ENCODE measurements around the gene SMIM15. TPM values are rescaled to one million over a fixed set of nuclear protein-coding genes. Genes with fewer than 3 reads are reported as not detected.

SMIM15 gene
- total and polyA plus RNA-seq, 2 donors (not counting 1 experiment from before 2014, with no cell fraction given) = 63.3 to 64.6 TPM

GRCh38 chr5:61159836-61160235 is 2.4 kb downstream of the SMIM15 start:
- peak; percentile 14 to 62 for DNase-seq (ENCODE audit: low read depth in 2 of 2)
- Histone ChIP-seq H3K4me1 (ENCODE audit: control insufficient read depth, extremely low read depth, insufficient read depth, low read length) (no peaks in the 10 kb centered on the region), H2AFZ (ENCODE audit: low read length) (no peak overlapping the region), H3K9ac (ENCODE audit: insufficient read depth, low read length) (no peak overlapping the region), H3K9me3 (ENCODE audit: control insufficient read depth, insufficient read depth, low read depth, low read length) (no peaks in the 10 kb centered on the region), H3K36me3 (ENCODE audit: control insufficient read depth, insufficient read depth, low read length) (peaks cover 3% of the 10 kb centered on the region), H3K27me3 (ENCODE audit: control insufficient read depth, insufficient read depth, low read length) (no peaks in the 10 kb centered on the region), H3K4me2 (ENCODE audit: extremely low read depth, insufficient read depth, low read length) (peak overlapping the region; percentile 70), H4K20me1 (ENCODE audit: control insufficient read depth, extremely low read depth, insufficient read depth, low read length) (no peaks in the 10 kb centered on the region), H3K79me2 (ENCODE audit: control insufficient read depth, insufficient read depth, low read length) (peaks cover 45% of the 10 kb centered on the region), H3K27ac (ENCODE audit: insufficient read depth, low read length) (no peak overlapping the region), H3K4me3 (replicated peaks in 1 of 4; ENCODE audit: control extremely low read depth in 1 of 4, insufficient read depth in 1 of 4, low read depth in 3 of 4, low read length in 4 of 4) (no peak overlapping the region)
- TF ChIP-seq EZH2 (IDR thresholded peaks at IDR 0.05; ENCODE audit: low read length, missing control alignments) (no peak), CTCF (conservative IDR thresholded peaks at IDR 0.05 in 1 of 2, IDR thresholded peaks at IDR 0.05 in 1 of 2; ENCODE audit: low read depth in 1 of 2, low read length in 2 of 2) (no peak)

DNA sequence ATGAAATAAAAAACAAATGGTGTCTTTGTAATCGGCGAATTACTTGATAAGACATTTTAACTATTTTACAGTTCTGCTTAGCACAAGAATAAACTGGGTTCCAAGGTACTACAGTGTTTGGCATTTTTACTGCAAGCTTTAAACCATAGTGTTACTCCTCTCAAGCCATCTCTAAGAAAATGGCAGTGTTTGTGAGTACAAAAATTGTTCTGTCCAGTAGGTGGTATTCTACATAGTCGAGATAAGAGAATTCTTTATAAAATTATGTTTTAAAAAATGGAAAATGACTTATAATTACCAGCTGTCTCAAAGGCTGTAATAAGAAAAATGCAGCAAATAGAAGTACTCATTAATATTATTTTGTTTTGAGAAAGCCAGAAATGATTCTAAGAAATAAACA is 3.2 kb downstream of the SMIM15 start:
- no peak for DNase-seq (ENCODE audit: low read depth in 2 of 2)
- Histone ChIP-seq H3K9ac (ENCODE audit: insufficient read depth, low read length) (no peak overlapping the region), H4K20me1 (ENCODE audit: control insufficient read depth, extremely low read depth, insufficient read depth, low read length) (no peaks in the 10 kb centered on the region), H3K27ac (ENCODE audit: insufficient read depth, low read length) (no peak overlapping the region), H2AFZ (ENCODE audit: low read length) (no peak overlapping the region), H3K4me3 (replicated peaks in 1 of 4; ENCODE audit: control extremely low read depth in 1 of 4, insufficient read depth in 1 of 4, low read depth in 3 of 4, low read length in 4 of 4) (no peak overlapping the region), H3K4me1 (ENCODE audit: control insufficient read depth, extremely low read depth, insufficient read depth, low read length) (no peaks in the 10 kb centered on the region), H3K27me3 (ENCODE audit: control insufficient read depth, insufficient read depth, low read length) (no peaks in the 10 kb centered on the region), H3K4me2 (ENCODE audit: extremely low read depth, insufficient read depth, low read length) (no peak overlapping the region), H3K9me3 (ENCODE audit: control insufficient read depth, insufficient read depth, low read depth, low read length) (no peaks in the 10 kb centered on the region), H3K79me2 (ENCODE audit: control insufficient read depth, insufficient read depth, low read length) (peaks cover 42% of the 10 kb centered on the region), H3K36me3 (ENCODE audit: control insufficient read depth, insufficient read depth, low read length) (peaks cover 3% of the 10 kb centered on the region)
- TF ChIP-seq CTCF (conservative IDR thresholded peaks at IDR 0.05 in 1 of 2, IDR thresholded peaks at IDR 0.05 in 1 of 2; ENCODE audit: low read depth in 1 of 2, low read length in 2 of 2) (no peak), EZH2 (IDR thresholded peaks at IDR 0.05; ENCODE audit: low read length, missing control alignments) (no peak)

GRCh38 chr5:61151893-61152292 is 10.4 kb downstream of the SMIM15 start:
- Histone ChIP-seq H3K27me3 (ENCODE audit: control insufficient read depth, insufficient read depth, low read length) (no peaks in the 10 kb centered on the region), H3K9ac (ENCODE audit: insufficient read depth, low read length) (no peak overlapping the region), H3K4me3 (replicated peaks in 1 of 4; ENCODE audit: control extremely low read depth in 1 of 4, insufficient read depth in 1 of 4, low read depth in 3 of 4, low read length in 4 of 4) (no peak overlapping the region), H3K9me3 (ENCODE audit: control insufficient read depth, insufficient read depth, low read depth, low read length) (no peaks in the 10 kb centered on the region), H3K79me2 (ENCODE audit: control insufficient read depth, insufficient read depth, low read length) (no peaks in the 10 kb centered on the region), H2AFZ (ENCODE audit: low read length) (no peak overlapping the region), H3K4me2 (ENCODE audit: extremely low read depth, insufficient read depth, low read length) (no peak overlapping the region), H3K36me3 (ENCODE audit: control insufficient read depth, insufficient read depth, low read length) (no peaks in the 10 kb centered on the region), H3K27ac (ENCODE audit: insufficient read depth, low read length) (no peak overlapping the region), H3K4me1 (ENCODE audit: control insufficient read depth, extremely low read depth, insufficient read depth, low read length) (peaks cover 3% of the 10 kb centered on the region), H4K20me1 (ENCODE audit: control insufficient read depth, extremely low read depth, insufficient read depth, low read length) (no peaks in the 10 kb centered on the region)
- TF ChIP-seq EZH2 (IDR thresholded peaks at IDR 0.05; ENCODE audit: low read length, missing control alignments) = no peak
- no peak for TF ChIP-seq CTCF (conservative IDR thresholded peaks at IDR 0.05 in 1 of 2, IDR thresholded peaks at IDR 0.05 in 1 of 2; ENCODE audit: low read depth in 1 of 2, low read length in 2 of 2)
- no peak for DNase-seq (ENCODE audit: low read depth in 2 of 2)
